HG03045 (cell line): Measurements from ENCODE around the gene SMAD2.
"Not testable (repeated sequence)": the region's sequence is repeated elsewhere in the genome, so short reads cannot be mapped to it uniquely, and the experiment has no call there.

ENCODE experiments used
- ATAC-seq: cut with Tn5 transposase; IDR thresholded peaks from one replicate; pipeline ENCODE4 v1.9.1; 2021; ENCODE audit warnings: mild to moderate bottlenecking, moderate library complexity; ENCODE audit not compliant: unreplicated experiment

SMAD2 gene

GRCh38 chr18:47930199-47930930, at the start of gene SMAD2:
SMAD2 (minus strand) TSS chr18:47930659; CDS start chr18:47896756, 33,903 bp downstream.
- ATAC-seq = peak; percentile 64

GRCh38 chr18:47979611-47980200, 49.2 kb upstream of the SMAD2 start:
- no peak for ATAC-seq

GRCh38 chr18:47978603-47979002, 48.1 kb upstream of the SMAD2 start:
- ATAC-seq = no peak

GRCh38 chr18:47978141-47978540, 47.7 kb upstream of the SMAD2 start:
- no peak for ATAC-seq

- ATAC-seq = no peak
Measured at GRCh38 chr18:47975701-47976100, 45.2 kb upstream of the SMAD2 start.

GRCh38 chr18:47975105-47975504, 44.6 kb upstream of the SMAD2 start:
- ATAC-seq = no peak

- ATAC-seq = no peak
Measured at GRCh38 chr18:47970664-47971531, 40.4 kb upstream of the SMAD2 start.

- ATAC-seq = no peak
Measured at GRCh38 chr18:47969816-47970215, 39.4 kb upstream of the SMAD2 start.

GRCh38 chr18:47968721-47969120, 38.3 kb upstream of the SMAD2 start:
- no peak for ATAC-seq

GRCh38 chr18:47968006-47968676, 37.7 kb upstream of the SMAD2 start:
- no peak for ATAC-seq

- ATAC-seq = no peak
Measured at GRCh38 chr18:47964053-47964452, 33.6 kb upstream of the SMAD2 start.

GRCh38 chr18:47961003-47961402, 30.5 kb upstream of the SMAD2 start:
- ATAC-seq = not testable (repeated sequence)

- ATAC-seq = peak; percentile 39
Measured at GRCh38 chr18:47953471-47953931, 23.0 kb upstream of the SMAD2 start.

- no peak for ATAC-seq
Measured at GRCh38 chr18:47950511-47950910, 20.1 kb upstream of the SMAD2 start.

- no peak for ATAC-seq
Measured at GRCh38 chr18:47949202-47949601, 18.7 kb upstream of the SMAD2 start.

- ATAC-seq = no peak
Measured at GRCh38 chr18:47946889-47947288, 16.4 kb upstream of the SMAD2 start.

GRCh38 chr18:47944972-47945852, 14.8 kb upstream of the SMAD2 start:
- no peak for ATAC-seq

GRCh38 chr18:47936952-47937351, 6.5 kb upstream of the SMAD2 start:
- no peak for ATAC-seq

GRCh38 chr18:47935321-47936055, 5.0 kb upstream of the SMAD2 start:
- no peak for ATAC-seq
